ENCODE results near the gene FAM83D. TPM values are rescaled to one million over a fixed set of nuclear protein-coding genes. Genes with fewer than 3 reads are reported as not detected.
A peak's percentile ranks its signal among the peaks of the same experiment; 100 is the strongest.

The FAM83D gene
- total RNA-seq, 1 experiment from 2014 or later = 86.3 TPM

DNA sequence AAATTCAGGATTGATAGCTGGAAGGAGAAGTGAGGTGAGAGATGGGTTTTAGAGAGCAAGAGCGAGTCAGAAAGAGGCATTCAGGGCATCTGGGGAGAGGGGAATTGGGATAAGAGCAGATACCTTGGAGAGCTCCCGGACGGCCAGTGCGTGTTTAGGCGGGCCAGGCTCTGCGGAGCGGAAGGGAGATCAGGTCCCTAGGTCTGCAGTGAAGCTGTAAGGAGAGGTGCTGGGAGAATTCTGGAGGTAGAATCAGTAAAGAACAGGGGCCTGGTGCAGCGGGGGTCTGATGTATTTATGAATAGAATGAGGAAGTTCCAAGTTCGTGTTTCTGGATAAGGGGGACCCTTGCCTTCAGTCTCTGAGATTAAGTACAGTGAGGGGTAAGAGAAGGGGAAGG lies 47.4 kb upstream of the FAM83D start:
- intact Hi-C loops (cut with micrococcal nuclease; ENCODE audit: unreplicated experiment) = loop anchor here (10.0 kb wide), 1 partner anchor 224 kb away; no protein-coding TSS in a partner anchor
- no peaks in the 10 kb centered on the region for H3K9me3 Mint-ChIP-seq (ENCODE audit: unreplicated experiment)
- H3K4me3 Mint-ChIP-seq (ENCODE audit: unreplicated experiment) = no peak overlapping the region

DNA sequence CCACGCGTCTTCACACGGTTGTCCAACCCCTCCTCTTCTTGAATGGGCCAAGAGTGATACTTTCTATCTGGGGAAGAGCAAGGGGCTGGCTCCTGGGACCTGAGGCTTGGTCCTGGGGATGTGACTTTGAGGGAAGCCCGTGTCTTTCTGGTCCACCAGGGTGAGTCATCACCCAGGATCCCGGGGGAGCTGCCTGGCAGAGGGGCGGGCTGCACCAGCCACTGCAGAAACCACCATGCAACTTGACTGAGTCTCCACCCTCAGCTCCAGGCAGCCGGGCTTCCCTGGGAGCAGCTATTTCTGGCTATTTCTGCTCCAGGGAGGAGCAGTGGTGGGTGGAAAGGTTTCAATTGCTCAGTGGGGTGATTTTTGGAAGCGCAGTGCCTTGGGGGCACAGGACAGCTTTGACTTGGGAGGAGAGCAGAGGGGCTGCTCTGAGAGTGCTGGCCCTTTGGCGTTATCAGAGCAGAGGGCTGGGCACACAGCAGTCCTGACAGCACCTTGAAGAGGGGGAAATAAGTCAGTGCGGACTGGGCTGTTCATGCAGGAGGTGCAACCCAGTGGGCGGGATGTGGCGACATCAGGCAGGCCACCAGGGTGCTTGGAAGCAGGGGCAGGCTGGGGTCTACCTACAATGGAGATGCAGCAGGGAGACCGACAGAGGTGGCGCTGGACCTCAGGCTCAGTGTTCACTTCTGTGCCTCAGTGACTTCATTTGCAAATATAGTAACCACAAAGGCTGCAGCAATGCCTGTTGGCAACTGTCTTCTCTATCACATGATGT lies 45.1 kb upstream of the FAM83D start:
- H3K36me3 Mint-ChIP-seq (ENCODE audit: insufficient read depth, unreplicated experiment) = no peaks in the 10 kb centered on the region
- no peak for TF ChIP-seq CTCF (IDR thresholded peaks at IDR 0.05; ENCODE audit: insufficient read depth in 1 of 2, low read depth in 1 of 2, low read length in 1 of 2, severe bottlenecking in 1 of 2, unreplicated experiment in 1 of 2)
- no TSS peak for BruUV-seq (replicated peaks)
- H3K4me1 Mint-ChIP-seq (ENCODE audit: low read depth, unreplicated experiment) = no peaks in the 10 kb centered on the region
- no peak overlapping the region for H3K4me3 Mint-ChIP-seq (ENCODE audit: unreplicated experiment)
- no peaks in the 10 kb centered on the region for H3K9me3 ChIP-seq
- H3K9me3 Mint-ChIP-seq (ENCODE audit: unreplicated experiment) = no peaks in the 10 kb centered on the region
- intact Hi-C loops (cut with micrococcal nuclease; ENCODE audit: unreplicated experiment) = no loop called here
- H3K27me3 ChIP-seq (replicated peaks; ENCODE audit: control insufficient read depth, insufficient read depth, low read length) = no peaks in the 10 kb centered on the region; the same call in 1 of the 2 replicates
- POLR2A ChIA-PET = no interaction called here
- H3K27me3 Mint-ChIP-seq (ENCODE audit: insufficient read depth, unreplicated experiment) = peaks cover 30% of the 10 kb centered on the region
- CTCF ChIA-PET = no interaction called here
- no peak for DNase-seq
- H3K4me1 ChIP-seq = no peaks in the 10 kb centered on the region
- no peak overlapping the region for H3K27ac Mint-ChIP-seq (ENCODE audit: unreplicated experiment)
- no peaks in the 10 kb centered on the region for H3K36me3 ChIP-seq (ENCODE audit: control insufficient read depth, insufficient read depth, low read length)
- H3K4me3 ChIP-seq (ENCODE audit: low read depth, low read length) = no peak overlapping the region

More for the DNA sequence above, 47.4 kb upstream of the FAM83D start:
- no peaks in the 10 kb centered on the region for H3K9me3 ChIP-seq
- H3K4me1 Mint-ChIP-seq (ENCODE audit: low read depth, unreplicated experiment) = no peaks in the 10 kb centered on the region
- BruUV-seq (replicated peaks) = no TSS peak
- CTCF ChIA-PET = interaction anchor here (1.1 kb wide), 1 partner anchor 14 kb away, joined by 4 read pairs; no protein-coding TSS in a partner anchor
- peaks cover 30% of the 10 kb centered on the region for H3K27me3 Mint-ChIP-seq (ENCODE audit: insufficient read depth, unreplicated experiment)
- no peaks in the 10 kb centered on the region; the same call in 1 of the 2 replicates for H3K27me3 ChIP-seq (replicated peaks; ENCODE audit: control insufficient read depth, insufficient read depth, low read length)
- no peaks in the 10 kb centered on the region for H3K36me3 Mint-ChIP-seq (ENCODE audit: insufficient read depth, unreplicated experiment)
- DNase-seq = peak in 1 of 2 experiments; percentile 77
- H3K4me3 ChIP-seq (ENCODE audit: low read depth, low read length) = no peak overlapping the region
- H3K4me1 ChIP-seq = no peaks in the 10 kb centered on the region
- TF ChIP-seq CTCF (IDR thresholded peaks at IDR 0.05; ENCODE audit: insufficient read depth in 1 of 2, low read depth in 1 of 2, low read length in 1 of 2, severe bottlenecking in 1 of 2, unreplicated experiment in 1 of 2) = no peak
- H3K27ac Mint-ChIP-seq (ENCODE audit: unreplicated experiment) = no peak overlapping the region
- POLR2A ChIA-PET = interaction anchor here (1.1 kb wide), 1 partner anchor 84 kb away, joined by 3 read pairs; the partner anchor contains the start of gene DHX35
- no peaks in the 10 kb centered on the region for H3K36me3 ChIP-seq (ENCODE audit: control insufficient read depth, insufficient read depth, low read length)

DNA sequence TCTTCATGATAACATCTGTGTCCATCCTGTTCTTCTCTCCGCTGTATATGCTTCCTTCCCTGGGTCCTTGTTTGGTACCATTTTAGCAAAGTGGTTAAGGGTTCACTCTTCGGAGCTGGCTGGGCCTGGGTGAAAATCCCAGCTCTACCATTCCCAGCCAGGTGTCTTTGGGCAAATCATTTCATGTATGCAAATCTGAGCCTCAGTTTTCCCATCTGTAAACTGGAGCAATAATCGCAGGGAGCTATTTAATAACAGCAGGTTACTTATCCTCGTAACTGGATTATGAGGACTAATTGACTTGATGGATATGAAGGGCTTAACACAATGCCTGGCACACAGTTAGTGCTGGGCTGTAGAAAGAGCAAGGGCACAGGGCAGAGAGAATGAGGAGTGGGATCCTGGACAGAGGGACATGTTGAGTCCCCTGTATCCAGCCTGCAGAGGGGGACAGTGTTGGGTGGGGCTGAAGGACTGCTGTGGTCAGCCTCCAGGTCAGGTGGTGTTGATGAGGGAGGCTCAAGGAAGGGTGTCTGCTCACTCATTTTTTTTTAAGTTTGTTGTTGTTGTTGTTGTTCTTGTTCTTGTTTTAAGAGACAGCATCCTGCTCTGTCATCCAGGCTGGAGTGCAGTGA lies 44.3 kb upstream of the FAM83D start:
- no peaks in the 10 kb centered on the region; the same call in 1 of the 2 replicates for H3K27me3 ChIP-seq (replicated peaks; ENCODE audit: control insufficient read depth, insufficient read depth, low read length)
- H3K27me3 Mint-ChIP-seq (ENCODE audit: insufficient read depth, unreplicated experiment) = peaks cover 30% of the 10 kb centered on the region
- POLR2A ChIA-PET = no interaction called here
- no peaks in the 10 kb centered on the region for H3K4me1 ChIP-seq
- no peak overlapping the region for H3K4me3 Mint-ChIP-seq (ENCODE audit: unreplicated experiment)
- intact Hi-C loops (cut with micrococcal nuclease; ENCODE audit: unreplicated experiment) = no loop called here
- H3K9me3 ChIP-seq = no peaks in the 10 kb centered on the region
- no peaks in the 10 kb centered on the region for H3K4me1 Mint-ChIP-seq (ENCODE audit: low read depth, unreplicated experiment)
- TF ChIP-seq CTCF (IDR thresholded peaks at IDR 0.05; ENCODE audit: insufficient read depth in 1 of 2, low read depth in 1 of 2, low read length in 1 of 2, severe bottlenecking in 1 of 2, unreplicated experiment in 1 of 2) = no peak
- no peak for DNase-seq
- no peaks in the 10 kb centered on the region for H3K36me3 Mint-ChIP-seq (ENCODE audit: insufficient read depth, unreplicated experiment)
- BruUV-seq (replicated peaks) = no TSS peak
- no peak overlapping the region for H3K4me3 ChIP-seq (ENCODE audit: low read depth, low read length)
- no peaks in the 10 kb centered on the region for H3K36me3 ChIP-seq (ENCODE audit: control insufficient read depth, insufficient read depth, low read length)
- CTCF ChIA-PET = no interaction called here
- H3K27ac Mint-ChIP-seq (ENCODE audit: unreplicated experiment) = no peak overlapping the region
- H3K9me3 Mint-ChIP-seq (ENCODE audit: unreplicated experiment) = no peaks in the 10 kb centered on the region

Measured in Caco-2 (cell line).